H54 (cell line): ENCODE data around the gene C2orf72.
"Not testable (repeated sequence)": the region's sequence is repeated elsewhere in the genome, so short reads cannot be mapped to it uniquely, and the experiment has no call there.

ENCODE experiments used
- DNase-seq: peaks from one replicate; pipeline ENCODE4 v3.0.0; 2011; ENCODE audit warnings: low spot score, mixed read lengths; ENCODE audit not compliant: insufficient read length
- FAIRE-seq: peaks from 3 replicates; lab custom pipeline; 2011; peaks lifted over from hg19 to GRCh38; lab: Jason Lieb, UNC
- POLR2A ChIP-seq: IDR thresholded peaks from 2 replicates; pipeline ENCODE4 v1.6.1; 2011; ENCODE audit warnings: low read depth, mild to moderate bottlenecking, low read length

The C2orf72 gene

DNA sequence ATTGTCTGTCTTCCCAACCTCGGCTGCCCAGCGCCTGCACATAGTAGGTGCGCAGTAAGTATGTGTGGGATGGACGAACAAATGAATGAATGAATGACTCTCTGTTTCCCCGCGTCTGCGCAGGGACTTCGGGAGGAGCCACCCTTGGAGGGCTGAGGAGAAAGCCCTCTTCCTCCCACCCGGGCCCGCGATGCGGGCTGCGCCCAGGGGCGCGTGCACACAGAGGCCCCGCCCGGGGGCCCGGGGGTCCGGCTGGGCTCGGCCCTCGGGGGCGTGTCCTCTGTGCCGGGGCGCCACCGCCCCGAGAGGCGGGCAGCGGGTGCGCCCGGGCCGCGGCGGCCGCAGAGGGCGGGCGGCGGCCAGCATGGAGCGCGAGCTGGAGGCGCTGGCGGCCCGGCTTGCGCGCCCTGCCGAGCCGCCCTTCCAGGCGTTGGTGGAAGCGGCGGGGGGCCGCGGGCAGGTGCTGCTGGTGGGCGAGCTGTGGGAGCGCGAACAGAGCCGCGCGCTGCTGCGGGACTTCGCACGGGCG lies at the start of gene C2orf72:
TSS of gene C2orf72 (plus strand) at position 322 of the 529 bp plus-strand sequence. CDS start at position 365, 43 bp downstream.
- peak; percentile 26; the same call in 1 of the 2 replicates for TF ChIP-seq POLR2A
- DNase-seq (peak; percentile 42), FAIRE-seq (no peak)

DNA sequence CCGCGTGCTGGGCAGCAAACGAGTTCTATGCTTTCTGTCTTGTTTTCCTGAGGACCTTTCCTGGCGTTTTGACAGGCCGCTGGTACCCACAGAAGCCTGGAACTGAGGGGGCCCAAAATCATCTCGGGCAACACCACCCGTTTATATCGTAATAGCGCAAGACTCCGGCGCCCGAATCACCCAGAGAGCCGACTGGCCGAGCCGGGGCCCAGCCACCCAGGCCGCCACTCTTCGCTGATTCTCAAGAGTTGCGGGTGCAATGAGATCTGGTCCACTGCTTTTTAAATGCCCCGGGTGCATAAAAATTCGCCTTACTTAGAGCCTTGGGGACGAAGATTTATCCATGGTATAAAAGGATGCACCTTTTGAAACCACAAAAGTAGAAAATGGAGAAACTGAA lies 47.6 kb upstream of the C2orf72 start:
- no peak for FAIRE-seq
- no peak for TF ChIP-seq POLR2A
- no peak for DNase-seq

DNA sequence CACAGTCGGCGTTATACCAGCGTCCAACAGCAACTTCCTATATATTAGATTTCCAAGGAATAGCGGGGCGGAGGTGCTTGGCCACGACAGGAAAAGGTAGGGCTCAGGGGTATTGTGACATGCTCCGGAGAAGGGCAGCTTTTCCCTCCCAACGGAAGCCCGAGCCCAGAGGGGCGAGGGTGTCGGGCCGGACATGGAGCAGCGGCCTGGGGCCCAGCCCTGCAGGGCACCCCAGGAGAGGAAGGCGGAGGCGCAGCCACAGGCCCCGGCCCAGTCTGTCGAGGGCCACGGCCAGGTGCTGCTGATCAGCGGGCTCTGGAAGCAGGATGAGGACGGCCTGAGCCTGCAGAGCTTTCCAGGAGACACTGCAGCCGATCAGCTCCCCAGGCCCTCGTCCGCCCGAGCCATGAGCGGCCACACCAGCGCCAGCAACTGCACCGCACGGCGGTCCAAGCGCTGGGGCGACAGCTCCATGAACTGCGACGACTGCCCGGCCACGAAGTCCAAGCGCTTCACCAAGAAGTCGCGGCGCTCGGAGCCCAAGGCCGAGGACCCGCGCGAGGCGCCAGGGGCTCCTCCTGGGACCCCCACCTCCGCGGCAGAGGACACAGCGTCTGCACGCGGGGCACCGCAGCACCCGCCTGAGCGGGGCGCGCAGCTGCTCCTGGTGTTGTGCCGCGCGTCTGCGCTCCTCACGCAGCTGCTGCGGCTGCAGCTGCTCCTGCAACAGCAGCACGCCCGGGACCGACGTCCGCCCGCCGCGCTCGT lies 47.0 kb upstream of the C2orf72 start:
- no peak for TF ChIP-seq POLR2A
- FAIRE-seq (no peak), DNase-seq (no peak)

DNA sequence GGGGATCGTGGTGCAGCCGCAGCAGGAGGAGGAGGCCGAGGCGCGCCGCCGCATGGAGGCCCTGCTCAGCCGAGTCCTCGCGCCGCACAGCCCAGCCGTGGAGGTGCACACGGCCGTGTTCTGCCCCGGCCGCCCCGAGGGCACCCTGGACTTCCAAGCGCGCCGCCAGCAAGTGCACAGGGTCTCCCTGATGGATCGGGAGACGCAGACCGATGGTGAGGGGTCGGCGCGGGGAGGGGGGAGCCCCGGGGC lies 46.5 kb upstream of the C2orf72 start:
- DNase-seq (no peak), FAIRE-seq (no peak)
- no peak for TF ChIP-seq POLR2A

DNA sequence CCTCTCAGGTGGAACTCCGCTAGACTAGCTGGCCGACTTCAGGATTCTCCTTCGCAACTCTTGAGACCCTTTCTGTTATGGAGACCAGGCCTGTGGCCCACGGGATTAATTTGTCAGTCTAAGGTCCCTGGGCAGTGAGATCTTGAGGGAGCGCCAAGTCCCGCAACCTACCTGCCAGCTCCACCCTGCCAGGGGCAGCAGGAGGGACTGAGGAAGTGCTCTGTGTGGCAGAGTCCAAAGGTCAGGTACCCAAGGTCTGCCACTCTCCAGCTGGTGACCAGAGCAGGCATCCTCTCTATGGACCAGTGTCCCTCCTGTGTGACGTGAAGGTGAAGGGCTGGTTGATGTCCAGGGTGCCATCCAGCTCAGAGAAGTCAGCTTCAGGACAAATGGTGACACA lies 45.7 kb upstream of the C2orf72 start:
- FAIRE-seq (no peak), DNase-seq (no peak)
- TF ChIP-seq POLR2A: no peak

DNA sequence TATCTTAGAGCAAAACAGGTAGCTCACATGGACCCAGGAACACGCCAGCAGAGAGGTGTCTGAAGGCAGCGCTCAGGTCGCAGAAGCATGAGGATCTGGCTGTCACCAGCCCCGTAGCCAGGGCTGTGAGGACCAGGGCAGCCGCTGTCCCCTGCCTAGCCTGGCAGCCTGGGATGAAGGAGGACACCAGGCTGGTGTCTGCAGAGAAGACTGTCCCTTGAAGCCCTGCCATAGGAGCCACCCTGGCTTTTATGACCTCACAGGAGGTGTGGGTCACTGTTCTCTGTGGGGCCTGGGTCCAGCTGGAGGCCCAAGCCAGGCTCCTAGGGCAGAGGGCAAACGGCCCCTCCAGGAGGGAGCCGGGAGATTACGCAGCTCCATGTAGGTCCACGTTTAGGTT lies 41.5 kb upstream of the C2orf72 start, which contains the start of gene SPATA3:
TSS of gene SPATA3 (plus strand) at position 301 of the 400 bp plus-strand sequence. CDS start 113 bp downstream, outside the sequence.
- TF ChIP-seq POLR2A: no peak
- no peak for DNase-seq
- no peak for FAIRE-seq

DNA sequence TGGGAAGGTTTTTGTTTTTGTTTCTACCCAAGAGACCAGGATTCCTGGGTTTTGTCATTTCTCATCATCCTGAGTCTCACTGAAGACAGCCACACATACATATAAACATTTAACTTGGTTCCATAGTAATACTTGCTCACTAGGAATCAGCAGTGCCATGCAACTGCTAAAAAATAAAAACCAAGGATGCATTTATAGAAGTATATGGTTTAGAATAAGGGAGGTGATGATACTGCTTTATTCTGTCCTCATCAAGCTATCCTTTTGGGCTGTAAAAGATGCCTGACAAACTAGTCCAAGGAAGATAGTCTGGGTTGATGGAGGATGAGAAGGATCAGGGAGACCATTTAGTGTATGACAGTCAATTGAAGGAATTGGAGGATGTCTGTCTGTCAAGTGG lies 40.7 kb upstream of the C2orf72 start:
- DNase-seq (no peak), FAIRE-seq (no peak)
- TF ChIP-seq POLR2A: no peak

DNA sequence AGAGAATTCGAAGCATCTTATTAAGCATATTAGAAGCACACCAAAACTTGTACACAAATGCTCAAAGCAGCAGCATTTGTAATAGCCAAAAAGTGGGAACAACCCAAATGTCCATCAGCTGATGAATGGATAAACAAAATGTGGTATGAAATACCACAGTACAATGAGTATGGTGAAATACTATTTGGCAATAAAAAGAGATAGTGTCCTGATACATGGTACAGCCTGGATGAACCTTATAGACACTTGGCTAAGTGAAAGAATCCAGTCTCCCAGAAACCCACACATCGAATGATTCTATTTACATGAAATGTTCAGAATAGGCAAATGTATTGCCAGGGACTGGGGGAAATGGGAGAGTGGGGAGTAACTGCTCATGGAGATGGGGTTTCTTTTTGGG lies 38.4 kb upstream of the C2orf72 start:
- TF ChIP-seq POLR2A: no peak
- FAIRE-seq (no peak), DNase-seq (no peak)

DNA sequence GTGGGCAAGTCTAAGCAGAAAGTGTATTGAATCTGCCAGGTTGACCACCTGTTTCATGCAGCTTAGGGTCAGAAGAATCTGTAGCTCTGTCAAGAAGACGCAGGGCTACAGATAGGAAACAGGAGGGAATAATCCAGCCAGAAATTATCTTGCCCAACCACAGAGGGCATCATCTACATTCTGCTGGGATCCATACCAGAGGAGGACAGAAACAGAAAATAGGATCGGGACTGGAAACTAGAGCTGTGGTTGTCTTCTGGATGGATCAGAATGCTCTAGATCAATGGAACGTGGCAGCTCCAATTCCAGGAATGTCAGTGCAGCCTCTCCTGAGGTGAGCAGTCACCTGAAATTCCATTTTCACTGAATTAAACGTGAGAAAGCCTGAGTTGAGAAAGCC lies 37.8 kb upstream of the C2orf72 start:
- no peak for DNase-seq
- FAIRE-seq: no peak
- TF ChIP-seq POLR2A: no peak

DNA sequence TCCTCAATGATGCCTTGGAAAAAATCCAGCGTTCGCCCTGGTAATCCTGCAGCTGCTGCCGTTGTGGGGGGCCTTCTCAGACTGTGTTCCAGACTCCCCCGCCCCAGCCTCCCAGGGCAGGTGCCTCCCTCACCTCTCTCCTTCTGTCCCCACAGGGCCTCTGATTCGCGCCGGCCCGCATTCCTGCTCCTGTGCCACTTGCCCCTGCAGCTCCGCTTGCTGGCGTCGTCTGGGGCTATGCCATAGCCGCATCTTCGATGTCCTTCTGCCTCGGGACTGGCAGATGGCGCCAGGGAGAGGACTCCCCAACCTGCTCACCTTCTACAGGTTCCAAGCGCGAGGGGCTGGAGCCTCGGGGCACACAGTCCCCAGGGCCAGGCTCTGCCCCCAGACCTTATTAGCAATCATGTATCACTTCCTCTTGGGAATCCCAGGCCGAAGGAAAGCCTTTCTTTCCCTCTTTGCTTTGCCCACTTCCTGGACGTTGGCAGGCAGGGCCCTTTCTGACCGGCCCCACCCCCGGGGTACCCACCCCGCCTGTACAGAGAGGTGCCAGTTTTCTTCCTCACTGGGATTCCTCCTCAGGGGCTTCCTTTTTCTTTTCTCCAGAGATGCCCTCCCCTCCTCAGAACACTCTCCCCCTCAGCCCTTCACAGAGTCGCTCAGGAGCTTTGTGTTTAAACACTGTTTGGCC lies 37.0 kb upstream of the C2orf72 start:
- no peak for DNase-seq
- no peak for FAIRE-seq
- no peak for TF ChIP-seq POLR2A

DNA sequence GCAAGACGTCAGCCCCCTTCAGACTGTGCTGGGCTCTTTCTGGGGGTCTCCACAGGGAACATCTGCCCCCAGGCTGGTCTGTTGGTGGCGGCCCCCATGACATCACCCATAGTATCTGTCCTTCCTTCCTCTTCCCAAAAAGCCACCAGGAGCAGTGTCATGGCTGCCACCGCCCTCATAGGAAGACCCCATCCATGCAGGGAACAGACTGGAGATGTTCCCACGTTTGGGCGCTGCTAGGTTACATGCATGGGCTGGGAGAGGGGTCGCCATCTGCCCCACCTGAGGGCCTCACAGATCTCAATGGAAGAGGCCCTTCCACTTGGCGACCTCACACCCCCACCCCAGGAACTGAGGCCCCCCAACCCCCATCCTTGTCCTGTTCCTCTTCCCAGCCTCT lies 36.3 kb upstream of the C2orf72 start:
- no peak for TF ChIP-seq POLR2A
- DNase-seq (no peak), FAIRE-seq (no peak)

DNA sequence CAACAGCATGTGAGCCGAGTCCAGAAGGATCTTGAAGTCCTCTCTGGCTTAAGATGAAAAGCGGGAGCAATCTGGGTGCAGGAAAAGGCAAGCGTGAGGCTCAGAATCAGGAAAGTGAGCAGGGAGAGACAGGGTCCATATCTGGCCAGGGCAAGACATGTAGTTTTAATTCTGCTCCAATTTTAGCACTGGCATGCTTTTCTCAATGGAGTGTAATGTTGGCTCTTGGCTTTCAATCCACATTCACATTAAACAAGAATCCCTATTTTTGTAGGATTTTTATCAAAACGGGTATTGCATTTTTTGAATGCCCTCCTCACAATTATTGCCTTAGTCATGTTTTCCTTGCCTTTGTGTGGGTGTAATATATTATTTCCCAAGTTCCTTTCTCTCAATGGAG lies 35.4 kb upstream of the C2orf72 start:
- FAIRE-seq (no peak), DNase-seq (no peak)
- TF ChIP-seq POLR2A: no peak

DNA sequence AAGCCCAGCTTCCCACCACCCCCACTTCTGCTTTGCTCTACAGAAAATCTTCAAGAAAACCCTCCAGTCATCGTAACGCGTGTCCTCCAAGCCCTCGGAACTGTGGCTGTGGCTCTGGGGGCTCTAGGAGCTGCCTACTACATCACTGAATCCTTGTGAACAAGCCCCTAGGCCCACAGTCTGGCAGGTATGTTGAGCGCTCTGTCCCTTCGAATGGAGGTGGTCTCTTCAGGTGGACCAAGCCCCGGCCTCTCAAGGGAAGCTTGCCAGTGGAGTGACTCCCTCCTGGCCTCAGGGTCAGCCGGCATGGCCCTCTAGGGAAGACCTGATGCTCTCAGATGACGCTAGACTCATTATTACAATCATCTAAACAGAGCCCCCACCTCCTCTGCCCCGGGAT lies 34.7 kb upstream of the C2orf72 start:
- DNase-seq (no peak), FAIRE-seq (no peak)
- no peak for TF ChIP-seq POLR2A

DNA sequence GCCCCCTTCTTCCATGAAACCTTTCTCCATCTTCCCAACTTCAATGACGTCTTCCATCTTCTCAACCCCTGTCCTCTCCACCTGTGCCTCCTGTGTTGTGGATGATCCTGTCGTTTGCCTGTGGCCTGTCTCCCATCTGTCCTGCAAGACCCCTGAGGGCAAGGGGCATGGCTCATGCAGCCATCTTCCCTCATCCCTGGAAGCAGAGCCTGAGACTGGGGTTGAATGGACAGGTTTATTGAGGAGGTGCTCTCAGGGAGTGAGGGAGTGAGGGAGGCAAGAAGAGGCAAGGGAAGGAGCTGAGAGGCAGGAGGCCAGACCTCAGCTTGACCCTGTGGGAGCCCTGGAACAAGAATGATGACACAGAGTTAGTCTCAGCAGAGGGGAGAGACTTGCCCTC lies 34.1 kb upstream of the C2orf72 start:
- DNase-seq: no peak
- FAIRE-seq: no peak
- TF ChIP-seq POLR2A: no peak

DNA sequence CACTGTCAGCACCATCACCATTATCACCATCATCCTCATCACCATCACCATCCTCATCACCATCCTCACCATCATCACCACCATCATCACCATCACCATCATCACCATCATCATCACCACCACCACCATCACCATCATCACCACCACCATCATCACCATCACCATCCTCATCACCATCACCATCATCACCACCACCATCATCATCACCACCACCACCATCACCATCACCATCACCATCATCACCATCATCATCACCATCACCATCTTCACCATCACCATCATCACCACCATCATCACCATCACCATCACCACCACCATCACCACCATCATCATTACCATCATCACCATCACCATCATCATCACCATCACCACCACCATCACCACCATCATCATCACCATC lies 32.4 kb upstream of the C2orf72 start:
- not testable (repeated sequence) for FAIRE-seq, DNase-seq
